NT2/D1 (cell line): ENCODE measurements around the gene RPS6KA3.

Experiments used
- SUZ12 ChIP-seq: IDR thresholded peaks from 2 replicates; pipeline ENCODE4 v1.6.1; 2011; ENCODE audit not compliant: insufficient read length, insufficient read depth; ENCODE audit errors: extremely low read depth
- YY1 ChIP-seq: IDR thresholded peaks from 2 replicates; pipeline ENCODE4 v1.6.1; 2011; ENCODE audit not compliant: insufficient read length, insufficient read depth
- ZNF274 ChIP-seq: IDR thresholded peaks from 2 replicates; pipeline ENCODE4 v1.6.1; 2011; ENCODE audit warnings: mild to moderate bottlenecking, low read depth, low read length

GRCh38 chrX:20218836-20219505 lies 47.7 kb downstream of the RPS6KA3 start:
- TF ChIP-seq YY1 (no peak), ZNF274 (no peak), SUZ12 (no peak)
